EL (cell line): ENCODE results near the gene IPO13.

Source experiments
- DNase-seq: peaks from one replicate; pipeline ENCODE4 v3.0.0-alpha.2; 2016

IPO13 gene

GRCh38 chr1:43975249-43975961 lies 28.7 kb downstream of the IPO13 start:
- DNase-seq, result peak; percentile 28

DNA sequence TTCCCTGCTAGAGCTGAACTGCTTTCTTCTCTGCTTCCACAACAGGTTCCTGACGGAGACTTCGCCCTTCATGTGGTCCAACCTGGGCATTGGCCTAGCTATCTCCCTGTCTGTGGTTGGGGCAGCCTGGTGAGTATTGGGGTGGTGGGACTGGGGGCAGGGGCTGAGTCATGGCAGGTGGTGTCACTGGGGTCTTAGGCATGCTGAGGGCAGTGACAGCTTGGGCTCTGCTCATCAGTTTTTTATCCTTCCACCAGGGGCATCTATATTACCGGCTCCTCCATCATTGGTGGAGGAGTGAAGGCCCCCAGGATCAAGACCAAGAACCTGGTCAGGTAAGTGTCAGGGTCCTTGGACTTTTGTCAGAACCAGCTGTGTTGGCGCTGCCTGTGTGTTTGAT lies 29.3 kb downstream of the IPO13 start:
- DNase-seq, result no peak

DNA sequence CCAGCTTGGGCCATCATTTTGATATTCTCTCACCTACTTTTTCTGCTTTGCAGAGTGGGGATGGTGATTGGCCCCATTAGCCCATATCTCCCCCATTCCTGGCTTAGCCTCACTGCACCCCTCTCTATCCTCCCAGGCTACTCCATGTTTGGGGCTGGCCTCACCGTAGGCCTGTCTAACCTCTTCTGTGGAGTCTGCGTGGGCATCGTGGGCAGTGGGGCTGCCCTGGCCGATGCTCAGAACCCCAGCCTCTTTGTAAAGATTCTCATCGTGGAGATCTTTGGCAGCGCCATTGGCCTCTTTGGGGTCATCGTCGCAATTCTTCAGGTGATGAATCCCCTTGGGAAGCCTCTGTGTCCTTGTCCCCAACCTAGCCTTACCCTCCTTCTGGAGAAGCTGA lies 30.1 kb downstream of the IPO13 start:
- no peak for DNase-seq

DNA sequence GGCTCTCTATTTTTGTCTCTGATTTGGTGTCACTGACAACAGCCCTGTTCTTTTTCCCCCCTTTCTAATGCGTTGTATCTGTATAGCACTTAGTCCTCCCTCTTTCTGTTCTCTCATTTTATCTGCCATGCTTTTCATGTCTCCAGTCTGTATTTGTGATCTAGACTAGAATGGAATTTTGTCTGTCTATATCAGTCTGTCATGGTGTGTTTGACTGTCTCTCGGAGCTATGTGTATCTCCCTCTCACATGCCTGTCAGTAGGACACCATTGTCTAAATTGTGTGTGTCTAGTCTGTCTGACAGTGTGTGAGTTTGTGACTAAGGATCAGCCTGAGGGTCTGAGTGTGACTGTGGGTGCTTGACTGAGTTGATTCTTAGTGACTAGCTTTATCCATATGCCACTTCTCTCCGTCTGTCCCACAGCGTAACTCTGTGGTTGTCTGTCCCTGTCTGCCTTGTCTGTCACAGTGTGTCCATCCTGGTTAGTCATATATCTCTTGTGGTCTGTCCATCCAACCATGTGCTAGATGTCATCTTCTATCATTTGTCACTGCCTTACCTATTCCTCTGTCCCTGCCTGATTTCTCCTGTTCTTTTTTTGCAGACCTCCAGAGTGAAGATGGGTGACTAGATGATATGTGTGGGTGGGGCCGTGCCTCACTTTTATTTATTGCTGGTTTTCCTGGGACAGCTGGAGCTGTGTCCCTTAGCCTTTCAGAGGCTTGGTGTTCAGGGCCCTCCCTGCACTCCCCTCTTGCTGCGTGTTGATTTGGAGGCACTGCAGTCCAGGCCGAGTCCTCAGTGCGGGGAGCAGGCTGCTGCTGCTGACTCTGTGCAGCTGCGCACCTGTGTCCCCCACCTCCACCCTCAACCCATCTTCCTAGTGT lies 30.9 kb downstream of the IPO13 start:
- no peak for DNase-seq

DNA sequence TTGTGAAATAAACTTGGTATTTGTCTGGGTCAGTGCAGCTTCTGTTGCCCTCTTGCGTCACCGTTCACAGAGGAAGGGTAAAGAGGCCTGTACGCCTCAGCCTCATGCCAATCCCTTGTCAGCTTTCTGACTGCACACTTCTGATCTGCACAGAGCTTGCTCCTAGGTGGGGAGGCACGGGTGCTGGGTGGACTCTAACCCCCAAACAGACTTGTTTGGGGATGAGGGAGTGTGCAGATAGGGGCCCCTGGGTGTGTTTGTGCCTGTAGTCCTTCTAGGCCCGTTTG lies 31.5 kb downstream of the IPO13 start:
- DNase-seq, result no peak

GRCh38 chr1:43978551-43979260 lies 32.0 kb downstream of the IPO13 start, which contains the start of gene B4GALT2:
Gene B4GALT2, plus strand, starts transcription at chr1:43979210. Its CDS starts 1,951 bp downstream, at chr1:43981161.
- DNase-seq, result peak; percentile 57

DNA sequence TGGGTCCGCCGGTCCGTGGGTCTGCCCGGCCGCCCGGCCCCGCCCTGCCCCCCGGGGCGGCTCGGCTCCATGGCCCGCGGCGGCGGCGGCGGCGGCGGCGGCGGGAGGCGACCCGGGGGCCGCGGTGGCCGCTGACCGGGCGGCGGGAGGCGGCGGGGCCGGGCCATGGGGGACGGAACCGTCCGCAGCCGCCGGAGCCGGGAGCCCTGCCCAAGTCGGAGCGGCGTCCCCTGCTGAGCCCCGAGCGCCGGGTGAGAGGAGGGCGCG lies 32.4 kb downstream of the IPO13 start:
- DNase-seq, result no peak

- DNase-seq, result peak; percentile 74
These were observed 32.9 kb downstream of the IPO13 start for GRCh38 chr1:43979528-43980254.

GRCh38 chr1:43980255-43981134 lies 33.7 kb downstream of the IPO13 start:
- peak; percentile 30 for DNase-seq

GRCh38 chr1:43981135-43981491 lies 34.4 kb downstream of the IPO13 start:
- no peak for DNase-seq

DNA sequence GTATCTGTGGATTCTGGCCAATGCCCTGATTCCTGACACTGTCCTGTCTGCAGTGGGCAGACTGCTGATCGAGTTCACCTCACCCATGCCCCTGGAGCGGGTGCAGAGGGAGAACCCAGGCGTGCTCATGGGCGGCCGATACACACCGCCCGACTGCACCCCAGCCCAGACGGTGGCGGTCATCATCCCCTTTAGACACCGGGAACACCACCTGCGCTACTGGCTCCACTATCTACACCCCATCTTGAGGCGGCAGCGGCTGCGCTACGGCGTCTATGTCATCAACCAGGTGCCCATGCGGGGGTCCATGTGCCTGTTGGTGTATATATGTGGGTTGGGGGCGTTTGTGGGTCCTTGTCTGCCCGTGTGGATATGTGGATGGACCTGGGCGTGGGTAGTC lies 34.9 kb downstream of the IPO13 start:
- no peak for DNase-seq

- no peak for DNase-seq
These were observed 35.5 kb downstream of the IPO13 start for GRCh38 chr1:43982241-43982640.

- no peak for DNase-seq
These were observed 36.1 kb downstream of the IPO13 start for GRCh38 chr1:43982808-43983207.

- DNase-seq, result no peak
These were observed 36.6 kb downstream of the IPO13 start for GRCh38 chr1:43983253-43983899.

GRCh38 chr1:43984855-43985254 lies 38.1 kb downstream of the IPO13 start:
- no peak for DNase-seq

DNA sequence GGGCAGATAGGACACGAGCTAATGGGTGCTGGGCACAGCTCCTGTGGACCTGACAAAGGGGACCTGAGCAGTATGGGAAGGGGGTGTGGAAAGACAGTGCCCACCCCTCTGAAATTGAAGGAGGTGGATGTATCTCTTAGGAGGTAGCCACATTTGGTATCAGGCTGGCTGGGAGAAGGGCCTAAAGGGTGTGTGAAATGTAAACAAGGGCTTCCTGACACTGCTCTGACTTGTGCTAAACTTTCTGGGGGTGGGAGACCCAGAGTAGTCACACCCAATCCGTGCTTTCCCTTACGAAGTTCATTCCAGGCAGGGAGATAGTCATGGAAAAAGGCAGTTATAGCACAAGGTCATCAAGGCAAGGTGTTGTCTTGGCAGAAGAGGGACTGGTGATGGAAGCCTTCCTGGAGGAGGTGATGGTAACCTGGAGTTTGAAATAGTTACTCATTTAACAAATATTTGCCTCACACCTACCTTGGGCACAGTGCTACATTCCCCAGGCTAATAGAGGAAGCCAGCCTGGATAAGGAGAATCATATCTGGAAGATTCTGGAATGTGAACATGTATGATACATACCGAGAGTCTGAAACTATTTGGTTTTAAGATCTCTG lies 39.3 kb downstream of the IPO13 start:
- no peak for DNase-seq

GRCh38 chr1:43986712-43987111 lies 40.0 kb downstream of the IPO13 start:
- no peak for DNase-seq

DNA sequence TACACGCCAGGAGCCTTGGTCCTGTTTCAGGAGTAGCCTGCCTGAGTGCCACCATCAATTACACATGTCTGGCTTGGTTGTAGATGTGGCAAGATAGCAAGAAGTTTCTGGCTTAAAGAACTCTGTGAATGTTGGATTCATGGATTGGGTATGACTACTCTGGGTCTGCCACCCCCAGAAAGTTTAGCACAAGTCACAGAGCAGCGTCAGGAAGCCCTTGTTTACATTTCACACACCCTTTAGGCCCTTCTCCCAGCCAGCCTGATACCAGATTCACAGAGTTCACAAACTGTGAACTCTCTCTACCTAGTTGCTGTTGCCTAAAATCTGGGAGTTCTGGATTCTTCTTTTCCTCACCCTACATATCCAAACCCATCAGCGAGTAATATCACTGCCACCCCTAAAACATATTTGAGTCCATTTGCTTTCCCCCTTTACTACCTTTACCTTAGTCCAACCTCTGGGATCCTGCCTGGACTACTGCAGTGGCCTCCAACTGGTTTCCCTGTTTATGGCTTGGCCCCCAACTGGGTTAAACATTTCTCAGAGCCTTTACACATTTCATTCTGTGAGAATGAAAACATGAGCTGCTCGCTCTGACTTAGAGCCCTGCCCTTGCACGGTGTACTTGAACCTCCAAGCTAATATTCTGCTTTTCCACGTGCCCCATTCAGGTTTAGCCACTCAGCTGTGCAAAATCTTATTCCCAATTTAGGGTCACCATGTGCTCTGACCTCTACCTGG lies 40.6 kb downstream of the IPO13 start:
- DNase-seq, result peak; percentile 17

GRCh38 chr1:43990271-43991199 lies 43.8 kb downstream of the IPO13 start:
- peak; percentile 24 for DNase-seq

DNA sequence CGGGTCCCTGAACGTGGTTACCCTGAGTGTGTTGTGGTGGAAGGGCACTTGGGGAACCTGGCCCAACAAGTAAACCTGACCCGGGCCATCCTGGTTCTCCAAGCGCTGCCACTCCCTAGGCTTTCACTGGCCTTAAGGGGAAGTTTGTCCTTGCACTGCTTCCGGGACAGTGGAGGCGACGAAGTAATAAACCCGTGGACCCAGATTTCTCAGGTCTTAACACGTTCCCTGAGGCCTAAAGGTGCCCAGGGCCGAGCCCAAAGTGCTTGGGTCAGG lies 44.4 kb downstream of the IPO13 start:
- DNase-seq, result no peak
